MG63 (cell line): ENCODE measurements around the gene SCARF2. TPM values are rescaled to one million over a fixed set of nuclear protein-coding genes. Genes with fewer than 3 reads are reported as not detected.

Experiments used
- DNase-seq: peaks from one replicate; pipeline ENCODE4 v3.0.0-alpha.2; 2020
- H3K27me3 ChIP-seq: fragments of 250-450 bp; sonication (Bioruptor Pico); 2 replicates; pipeline ENCODE4 v1.5.1; 2020; ENCODE audit warnings: mild to moderate bottlenecking, moderate library complexity
- H3K36me3 ChIP-seq: fragments of 250-450 bp; sonication (Bioruptor Pico); 2 replicates; pipeline ENCODE4 v1.5.1; 2020; ENCODE audit warnings: mild to moderate bottlenecking, moderate library complexity
- H3K4me3 ChIP-seq: fragments of 250-450 bp; sonication (Bioruptor Pico); 2 replicates; pipeline ENCODE4 v1.5.1; 2020; ENCODE audit warnings: mild to moderate bottlenecking, moderate library complexity
- H3K9me3 ChIP-seq: fragments of 250-450 bp; sonication (Bioruptor Pico); 2 replicates; pipeline ENCODE4 v1.5.1; 2020; ENCODE audit warnings: mild to moderate bottlenecking, moderate library complexity
- total RNA-seq: library from RNA; depleted of rRNA; stranded (reverse); fragments of >200 nt; shearing (Covaris generic); gene quantifications from 2 replicates; pipeline ENCODE4 v1.2.3, GENCODE V29; 2014; ENCODE audit warnings: low replicate concordance

SCARF2 gene
- total RNA-seq, 1 experiment from 2014 or later: 32.1 TPM

DNA sequence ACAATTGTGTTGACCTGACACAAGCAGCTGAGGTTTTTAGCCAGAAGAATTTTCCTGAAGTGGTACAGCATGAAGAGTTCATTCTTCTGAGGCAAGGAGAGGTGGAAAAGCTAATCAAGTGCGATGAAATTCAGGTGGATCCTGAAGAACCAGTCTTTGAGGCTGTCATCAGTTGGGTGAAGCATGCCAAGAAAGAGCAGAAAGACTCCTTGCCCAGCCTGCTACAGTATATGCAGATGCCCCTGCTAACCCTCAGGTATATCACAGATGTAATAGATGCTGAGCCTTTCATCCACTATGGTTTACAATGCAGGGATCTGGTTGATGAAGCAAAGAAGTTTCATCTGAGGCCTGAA is 12.9 kb upstream of the SCARF2 start:
- DNase-seq: no peak
- Histone ChIP-seq H3K27me3 (no peaks in the 10 kb centered on the region), H3K4me3 (no peak overlapping the region), H3K36me3 (peaks cover under 1% of the 10 kb centered on the region), H3K9me3 (no peaks in the 10 kb centered on the region)

DNA sequence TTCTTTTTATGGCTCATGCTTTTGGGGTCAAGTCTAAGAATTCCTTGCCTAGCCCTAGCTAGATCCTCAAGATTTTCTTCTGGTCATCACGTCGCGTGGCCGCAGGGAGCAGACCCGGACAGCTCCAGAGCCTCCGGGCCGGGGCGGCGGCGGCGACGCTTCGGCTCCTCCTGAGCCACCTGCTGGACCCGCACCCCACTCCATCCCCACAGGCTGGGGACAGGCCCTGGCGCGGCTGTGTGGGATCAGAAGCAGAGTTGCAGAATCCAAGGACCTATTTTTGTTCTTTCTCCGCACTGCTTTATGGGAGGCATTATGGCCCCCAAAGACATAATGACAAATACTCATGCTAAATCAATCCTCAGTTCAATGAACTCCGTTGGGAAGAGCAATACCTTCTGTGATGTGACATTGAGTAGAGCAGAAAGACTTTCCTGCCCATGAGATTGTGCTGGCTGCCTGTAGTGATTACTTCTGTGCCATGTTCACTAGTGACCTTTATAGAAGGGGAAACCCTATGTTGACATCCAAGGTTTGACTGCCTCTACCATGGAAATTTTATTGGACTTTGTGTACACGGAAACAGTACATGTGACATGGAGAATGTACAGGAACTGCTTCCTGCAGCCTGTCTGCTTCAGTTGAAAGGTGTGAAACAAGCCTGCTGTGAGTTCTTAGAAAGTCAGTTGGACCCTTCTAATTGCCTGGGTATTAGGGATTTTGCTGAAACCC is 12.4 kb upstream of the SCARF2 start:
- Histone ChIP-seq H3K27me3 (no peaks in the 10 kb centered on the region), H3K4me3 (no peak overlapping the region), H3K9me3 (no peaks in the 10 kb centered on the region), H3K36me3 (no peaks in the 10 kb centered on the region)
- DNase-seq: no peak

DNA sequence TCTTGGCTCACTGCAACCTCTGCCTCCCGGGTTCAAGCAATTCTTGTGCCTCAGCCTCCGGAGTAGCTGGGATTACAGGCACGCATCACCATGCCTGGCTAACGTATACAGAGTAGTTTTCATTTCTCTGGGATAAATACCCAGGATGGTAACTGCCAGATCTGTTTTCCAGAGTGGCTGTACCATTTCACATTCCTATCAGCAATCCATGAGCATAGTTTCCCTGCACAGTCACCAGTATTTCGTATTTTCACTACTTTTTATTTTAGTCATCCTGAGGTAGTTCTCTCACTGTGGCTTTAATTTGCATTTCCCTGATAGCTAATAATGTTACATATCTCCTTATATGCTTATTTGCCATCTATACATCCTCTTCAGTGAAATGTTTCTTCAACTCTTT is 11.0 kb upstream of the SCARF2 start:
- Histone ChIP-seq H3K36me3 (no peaks in the 10 kb centered on the region), H3K27me3 (no peaks in the 10 kb centered on the region), H3K4me3 (no peak overlapping the region), H3K9me3 (no peaks in the 10 kb centered on the region)
- no peak for DNase-seq

DNA sequence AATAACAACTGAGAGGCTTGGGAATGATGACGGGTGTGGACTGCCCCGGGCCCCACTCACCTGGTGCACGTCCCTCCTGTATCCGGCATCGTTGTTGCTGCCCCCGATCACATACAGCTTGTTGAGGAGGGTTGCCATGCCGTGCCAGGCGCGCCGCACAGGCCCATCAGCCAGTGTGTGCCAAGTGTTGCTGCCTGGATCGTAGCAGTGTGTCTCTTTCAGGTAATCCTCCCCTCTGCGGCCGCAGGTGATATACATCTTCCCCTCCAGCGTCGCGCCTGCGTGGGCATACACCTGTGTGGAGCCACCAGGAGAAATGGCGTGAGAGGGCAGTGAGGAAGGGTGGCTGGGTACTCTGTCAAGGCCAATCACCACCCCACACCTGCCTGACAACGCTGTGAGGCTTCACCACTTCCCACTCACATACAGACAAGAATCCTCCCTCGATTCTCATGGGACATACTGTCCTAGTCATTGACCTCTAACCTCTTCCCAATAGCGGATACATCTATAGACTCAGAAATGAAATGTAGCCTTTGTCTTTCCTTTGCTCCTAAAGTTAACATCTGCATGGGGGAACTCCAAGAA is 8.9 kb upstream of the SCARF2 start:
- Histone ChIP-seq H3K4me3 (no peak overlapping the region), H3K27me3 (no peaks in the 10 kb centered on the region), H3K9me3 (no peaks in the 10 kb centered on the region), H3K36me3 (no peaks in the 10 kb centered on the region; the same call in 1 of the 2 replicates)
- no peak for DNase-seq

DNA sequence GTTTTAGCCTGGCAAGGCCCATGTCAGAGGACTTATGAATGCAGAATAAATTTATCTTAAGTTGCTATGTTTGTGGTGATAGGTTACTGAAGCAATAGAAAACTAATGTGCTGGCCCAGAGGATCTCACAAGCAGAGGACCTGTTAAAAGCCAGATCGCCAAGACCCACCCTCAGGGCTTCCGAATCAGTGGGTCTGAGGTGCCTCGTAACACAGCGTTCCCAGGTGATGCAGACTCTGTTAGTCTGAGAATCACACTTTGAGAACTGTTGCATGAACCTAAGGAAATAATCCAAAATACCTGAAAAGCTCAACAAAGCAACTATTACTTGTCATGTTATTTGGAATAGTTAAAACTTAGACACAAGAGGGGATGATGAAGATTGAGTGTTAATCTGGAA is 6.7 kb upstream of the SCARF2 start:
- Histone ChIP-seq H3K4me3 (no peak overlapping the region), H3K27me3 (no peaks in the 10 kb centered on the region), H3K9me3 (no peaks in the 10 kb centered on the region), H3K36me3 (no peaks in the 10 kb centered on the region; the same call in 1 of the 2 replicates)
- no peak for DNase-seq

DNA sequence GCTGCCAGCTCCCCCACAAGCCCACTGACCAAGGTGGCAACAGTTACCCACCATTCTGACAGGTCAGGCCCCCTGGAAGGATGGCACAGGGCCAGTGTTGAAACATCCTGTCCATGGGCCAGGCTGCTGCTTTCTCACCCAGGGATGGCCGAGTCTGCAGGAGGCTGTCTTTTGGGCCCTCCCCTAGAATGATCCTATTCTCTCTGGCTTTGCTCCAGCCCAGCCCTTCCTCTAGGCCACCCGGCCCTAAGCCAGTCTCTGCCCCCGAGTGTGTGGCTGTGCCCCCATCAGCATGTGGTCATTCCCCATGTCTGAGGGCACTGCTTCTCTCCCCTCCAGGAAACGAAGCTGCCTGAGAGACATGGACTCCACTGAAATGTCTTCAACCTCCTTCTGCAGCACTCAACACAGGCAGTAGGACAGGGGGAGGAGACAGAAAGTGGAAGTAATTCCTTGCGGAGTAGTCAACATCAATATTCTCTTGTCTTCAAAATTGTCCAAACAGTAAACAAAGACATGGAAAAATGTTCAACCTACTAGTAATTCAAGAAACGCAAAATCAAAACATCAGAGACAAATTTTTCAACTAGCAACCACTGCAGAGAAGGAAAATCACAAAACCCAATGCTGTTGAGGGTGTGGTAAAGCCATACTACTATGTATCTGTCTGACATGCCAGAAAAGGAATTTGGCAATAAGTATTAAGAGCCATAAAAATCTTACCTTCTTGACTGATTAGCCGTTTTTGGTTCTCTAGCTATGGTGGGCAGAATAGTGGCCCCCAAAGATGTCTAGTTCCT is 5.1 kb upstream of the SCARF2 start:
- Histone ChIP-seq H3K27me3 (no peaks in the 10 kb centered on the region), H3K9me3 (no peaks in the 10 kb centered on the region), H3K36me3 (no peaks in the 10 kb centered on the region; the same call in 1 of the 2 replicates), H3K4me3 (no peak overlapping the region)
- DNase-seq: no peak

DNA sequence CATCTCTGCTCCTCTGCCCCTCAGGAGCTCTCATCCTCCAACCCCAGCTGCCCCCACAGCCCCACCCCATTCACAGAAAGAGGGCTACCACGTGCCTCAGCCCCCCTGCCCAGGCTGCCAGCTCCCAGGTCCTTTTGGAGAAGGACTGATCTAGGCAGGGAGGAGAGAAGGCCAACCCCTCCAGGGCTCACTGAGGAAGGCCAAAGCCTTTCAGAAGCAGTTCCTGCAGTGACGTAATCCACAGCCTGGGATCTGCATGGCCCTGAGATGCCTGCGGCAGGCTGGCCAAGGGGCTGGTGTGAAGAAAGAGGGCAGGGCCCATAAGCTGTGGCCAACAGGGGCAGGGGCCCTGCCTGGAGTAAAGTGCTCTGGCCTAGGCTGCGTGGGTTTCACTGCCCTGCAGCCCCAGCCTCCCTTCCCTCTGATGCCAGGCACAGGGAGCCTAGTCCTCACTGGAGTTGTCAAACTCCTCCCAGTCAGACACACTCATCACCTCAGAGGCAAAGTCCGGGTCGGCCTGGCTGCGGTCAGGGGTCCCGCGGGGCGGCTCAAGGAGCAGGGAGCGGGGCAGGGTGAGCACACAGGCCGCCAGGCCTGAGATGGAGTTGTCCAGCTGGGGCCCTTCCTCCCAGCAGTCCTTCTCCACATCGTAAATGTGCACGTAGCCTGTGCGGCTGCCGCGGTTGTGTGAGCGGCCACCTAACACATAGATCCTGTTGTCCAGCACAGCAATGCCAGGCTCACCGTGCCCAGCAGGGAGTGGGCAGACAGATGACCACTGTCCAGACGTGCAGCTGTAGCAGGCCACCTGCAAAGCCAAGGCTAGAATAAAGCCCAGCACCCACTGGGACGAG is 4.2 kb upstream of the SCARF2 start:
- H3K27me3 ChIP-seq: no peaks in the 10 kb centered on the region
- H3K4me3 ChIP-seq: no peak overlapping the region
- DNase-seq: no peak
- no peaks in the 10 kb centered on the region for H3K9me3 ChIP-seq
- no peaks in the 10 kb centered on the region; the same call in 1 of the 2 replicates for H3K36me3 ChIP-seq

DNA sequence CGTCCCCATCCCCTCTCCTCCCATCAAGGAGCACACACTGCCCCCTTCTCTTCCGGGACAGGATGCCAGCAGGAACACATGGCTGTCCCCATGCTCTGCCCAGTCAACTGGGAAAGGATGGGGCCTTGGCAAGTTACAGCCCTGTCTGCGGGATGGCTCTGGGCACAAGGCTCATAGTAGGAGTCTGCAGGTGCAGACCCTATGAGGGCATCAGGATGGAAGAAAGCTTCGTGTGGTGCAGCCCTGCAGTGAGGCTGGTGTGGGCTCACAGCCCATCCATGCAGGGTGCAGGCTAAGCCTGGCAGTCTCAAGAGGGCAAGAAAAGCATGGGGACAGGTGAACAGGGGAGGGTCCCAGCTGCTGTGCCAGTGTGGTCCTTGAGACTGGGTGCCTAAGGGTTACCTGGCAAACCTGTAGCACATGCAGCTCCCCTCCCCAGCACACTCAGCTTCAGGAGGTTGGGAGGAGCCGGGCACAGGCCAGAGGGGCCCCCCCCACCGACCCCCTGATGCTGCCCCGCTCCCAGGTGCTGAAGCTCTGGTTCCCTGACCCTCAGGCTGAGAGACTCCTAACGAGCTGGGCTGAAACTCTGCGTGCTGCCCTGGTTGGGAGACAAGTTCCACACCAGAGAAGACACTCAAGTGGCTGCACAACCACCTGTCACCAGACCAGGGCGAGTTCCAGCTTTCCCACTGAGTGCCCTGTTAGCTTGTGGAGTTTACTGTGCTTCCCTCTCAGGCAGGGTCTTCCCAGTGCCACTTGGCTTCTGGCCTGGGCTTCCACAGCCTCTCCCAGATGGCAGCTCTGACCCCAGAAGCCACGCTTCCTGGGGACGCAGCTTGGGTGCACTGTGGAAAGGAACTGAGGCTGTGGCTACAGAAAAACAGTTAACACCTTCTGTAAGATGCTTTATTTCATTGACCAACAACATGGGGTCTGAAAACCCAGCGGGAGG is 3.3 kb upstream of the SCARF2 start:
- H3K27me3 ChIP-seq: no peaks in the 10 kb centered on the region
- no peaks in the 10 kb centered on the region; the same call in 1 of the 2 replicates for H3K36me3 ChIP-seq
- H3K9me3 ChIP-seq: no peaks in the 10 kb centered on the region
- no peak overlapping the region for H3K4me3 ChIP-seq
- no peak for DNase-seq

DNA sequence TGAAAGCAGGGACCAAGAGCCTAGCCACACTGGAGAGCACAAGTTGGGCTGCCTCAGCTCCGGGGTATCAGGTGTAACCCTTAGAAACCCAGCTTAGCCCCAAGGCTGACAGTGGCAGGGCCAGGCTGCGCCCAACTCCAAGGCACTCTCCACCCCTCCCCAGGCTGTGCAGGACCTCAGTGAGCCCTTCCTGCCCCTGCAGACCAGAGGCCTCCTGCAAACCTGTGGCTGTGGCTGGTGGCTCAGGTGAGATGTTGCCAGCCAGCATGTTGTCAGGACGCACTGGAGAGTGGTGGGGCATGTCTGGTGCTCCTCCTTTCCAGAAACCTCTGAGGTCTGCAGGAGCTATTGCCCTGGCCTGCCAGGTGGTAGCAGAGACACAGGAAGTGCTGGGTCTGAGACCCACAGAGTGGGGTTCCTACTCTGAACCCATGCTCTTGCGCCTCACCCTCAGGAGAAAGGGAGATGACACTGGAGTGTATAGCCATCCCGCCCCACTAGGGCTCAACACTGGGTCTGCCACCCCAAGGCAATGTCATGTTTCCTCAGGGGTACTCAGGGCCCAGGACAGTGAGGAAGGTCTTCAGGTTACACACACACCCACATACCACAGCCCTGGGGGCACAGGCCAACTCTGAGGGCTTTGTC is 2.4 kb upstream of the SCARF2 start:
- no peaks in the 10 kb centered on the region for H3K9me3 ChIP-seq
- no peak for DNase-seq
- H3K36me3 ChIP-seq: peaks cover 9% of the 10 kb centered on the region; the same call in 1 of the 2 replicates
- no peak overlapping the region for H3K4me3 ChIP-seq
- no peaks in the 10 kb centered on the region for H3K27me3 ChIP-seq

DNA sequence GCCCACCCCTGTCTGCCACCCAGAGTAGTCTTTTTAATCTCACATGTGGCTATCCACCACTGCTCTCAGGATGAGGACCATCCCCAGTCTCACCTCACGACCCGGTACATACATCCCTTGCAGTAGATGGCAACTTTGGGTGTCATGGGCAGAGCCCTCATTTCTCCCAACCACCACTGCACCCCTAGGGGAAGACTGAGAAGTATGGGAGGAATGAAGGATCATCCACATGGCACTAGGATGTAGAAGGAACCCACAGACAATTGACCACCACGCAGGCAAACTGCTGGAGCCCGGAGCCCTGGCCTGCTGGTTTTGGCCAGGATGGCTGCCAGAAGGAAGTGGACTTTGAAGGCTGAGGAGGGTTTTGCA is 1.9 kb upstream of the SCARF2 start:
- no peak for DNase-seq
- Histone ChIP-seq H3K27me3 (no peaks in the 10 kb centered on the region), H3K36me3 (peaks cover 10% of the 10 kb centered on the region), H3K9me3 (no peaks in the 10 kb centered on the region), H3K4me3 (no peak overlapping the region)

DNA sequence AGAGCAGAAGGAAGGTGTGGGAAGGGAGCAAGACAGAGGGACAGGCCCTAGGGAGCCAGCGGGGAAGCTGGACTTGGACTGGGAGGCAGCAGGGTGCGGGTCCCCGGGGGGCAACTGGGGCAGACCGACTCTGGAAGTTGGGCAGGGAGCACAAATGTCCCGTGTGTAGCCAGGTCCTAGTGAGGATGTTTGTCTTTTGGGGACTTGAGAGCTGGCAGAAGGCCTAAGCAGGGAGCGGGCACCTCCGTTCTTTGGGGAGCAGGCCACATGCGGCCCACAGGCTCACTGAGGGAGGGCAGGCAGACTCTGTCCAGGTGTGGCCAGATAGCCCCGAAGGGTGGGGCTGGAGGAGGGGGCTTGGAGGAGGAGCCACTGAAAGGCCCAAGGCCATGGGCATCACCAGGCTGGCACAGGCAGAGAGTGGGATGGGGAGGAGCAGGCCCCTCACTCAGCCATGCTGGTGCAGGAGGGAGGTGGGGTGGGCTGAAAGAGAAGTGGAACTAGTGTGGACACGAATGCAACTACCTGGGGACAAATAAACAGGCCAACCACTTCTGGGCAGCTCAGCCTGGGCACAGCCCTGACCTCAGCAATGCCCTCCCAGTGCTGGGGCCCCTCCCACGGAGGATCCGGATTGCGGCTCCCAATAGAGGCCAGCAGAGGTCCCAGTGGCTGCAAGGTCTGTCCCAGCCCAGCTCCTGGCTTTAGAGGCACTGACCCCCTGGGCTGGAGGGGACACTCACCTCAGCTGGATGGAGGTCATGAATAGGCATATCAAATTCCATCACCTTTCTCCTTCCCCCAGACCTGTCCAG is 1.3 kb upstream of the SCARF2 start:
- Histone ChIP-seq H3K36me3 (peaks cover 12% of the 10 kb centered on the region), H3K4me3 (no peak overlapping the region), H3K9me3 (no peaks in the 10 kb centered on the region), H3K27me3 (no peaks in the 10 kb centered on the region)
- peak; percentile 54 for DNase-seq

DNA sequence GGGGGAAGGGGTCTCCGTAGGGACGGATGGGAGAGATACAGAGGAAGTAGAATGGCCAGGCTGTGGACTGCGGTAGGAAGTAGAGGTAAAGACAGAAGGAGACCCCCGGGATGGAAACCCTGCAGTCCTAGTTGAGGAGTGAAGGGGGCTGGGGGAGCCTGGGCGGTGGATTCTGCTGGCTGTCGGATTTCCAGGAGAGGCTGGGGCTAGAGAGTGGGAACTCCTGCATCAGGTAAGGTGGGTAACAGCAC is 727 bp upstream of the SCARF2 start:
- DNase-seq: no peak
- Histone ChIP-seq H3K4me3 (no peak overlapping the region), H3K9me3 (no peaks in the 10 kb centered on the region), H3K27me3 (no peaks in the 10 kb centered on the region), H3K36me3 (peaks cover 12% of the 10 kb centered on the region)

DNA sequence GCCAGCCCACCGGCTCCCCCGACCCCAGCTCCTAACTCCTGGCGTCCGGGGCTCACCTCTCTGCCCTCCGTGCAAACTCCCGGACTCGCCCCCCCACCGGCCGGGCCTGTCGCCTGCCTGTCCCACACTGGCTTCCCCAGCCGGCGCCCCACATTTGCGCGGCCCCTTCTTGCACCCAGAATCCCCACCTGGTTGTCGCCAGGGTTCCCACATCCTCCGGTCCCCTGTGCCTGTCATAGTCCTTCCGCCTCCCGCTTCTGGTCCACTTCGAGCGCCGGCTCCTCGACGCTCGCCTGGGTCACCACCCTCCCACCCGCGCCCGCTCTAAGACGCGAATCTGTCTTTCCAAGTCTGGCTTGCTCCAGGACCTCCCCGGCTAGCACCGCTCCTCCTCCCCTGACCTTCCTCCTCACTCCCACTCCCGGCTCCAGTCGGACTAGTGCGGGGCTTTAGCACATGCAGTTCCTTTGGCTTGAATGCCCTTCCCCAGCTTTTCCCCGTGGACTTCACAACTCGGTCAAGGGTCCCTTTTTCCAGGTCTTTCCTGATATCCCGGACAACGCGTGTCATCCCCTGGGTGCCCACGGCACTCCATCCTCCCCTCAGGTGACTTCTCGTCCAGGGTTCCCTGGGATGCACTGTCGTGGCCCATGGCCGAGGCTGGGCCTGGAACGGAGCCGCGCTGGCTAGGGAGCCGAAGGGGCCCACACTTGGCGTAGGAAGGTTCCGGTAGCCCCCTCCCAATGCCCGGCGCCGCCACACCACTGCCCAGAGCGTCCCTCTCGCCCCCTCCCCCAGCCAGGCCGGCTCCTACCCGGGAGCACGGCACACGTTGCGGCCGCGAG is 635 bp downstream of the SCARF2 start:
- no peaks in the 10 kb centered on the region for H3K9me3 ChIP-seq
- H3K36me3 ChIP-seq: peaks cover 12% of the 10 kb centered on the region
- peak; percentile 43 for DNase-seq
- peak overlapping the region; percentile 95 for H3K4me3 ChIP-seq
- H3K27me3 ChIP-seq: no peaks in the 10 kb centered on the region

DNA sequence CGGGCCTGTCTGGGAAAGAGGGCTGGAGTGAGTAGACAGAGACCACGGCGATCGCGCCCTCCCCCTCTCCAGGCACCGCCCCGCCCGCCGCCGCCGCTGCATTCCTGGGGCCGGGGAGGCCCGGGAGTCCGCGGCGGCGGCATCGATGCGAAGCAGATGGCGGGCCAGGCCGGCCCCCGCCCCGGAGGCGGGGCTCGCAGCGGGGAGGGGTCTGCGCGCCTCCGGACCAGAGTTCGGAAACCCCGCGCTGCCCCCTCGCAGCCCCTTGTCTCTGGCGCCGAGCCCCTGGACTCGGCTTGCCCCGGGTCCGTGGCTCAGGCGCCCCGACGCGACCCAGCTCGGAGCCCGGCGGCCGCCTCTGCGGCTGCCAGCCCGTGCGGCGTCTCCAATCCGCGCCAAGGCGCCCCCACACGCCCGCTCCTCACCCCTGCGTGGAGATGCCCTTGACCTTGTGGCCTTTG is 1.3 kb downstream of the SCARF2 start:
- DNase-seq: peak; percentile 54
- no peaks in the 10 kb centered on the region for H3K9me3 ChIP-seq
- H3K36me3 ChIP-seq: peaks cover 12% of the 10 kb centered on the region
- H3K4me3 ChIP-seq: peak overlapping the region; percentile 95
- no peaks in the 10 kb centered on the region for H3K27me3 ChIP-seq
